ENCODE results near the gene FTH1.

DNA sequence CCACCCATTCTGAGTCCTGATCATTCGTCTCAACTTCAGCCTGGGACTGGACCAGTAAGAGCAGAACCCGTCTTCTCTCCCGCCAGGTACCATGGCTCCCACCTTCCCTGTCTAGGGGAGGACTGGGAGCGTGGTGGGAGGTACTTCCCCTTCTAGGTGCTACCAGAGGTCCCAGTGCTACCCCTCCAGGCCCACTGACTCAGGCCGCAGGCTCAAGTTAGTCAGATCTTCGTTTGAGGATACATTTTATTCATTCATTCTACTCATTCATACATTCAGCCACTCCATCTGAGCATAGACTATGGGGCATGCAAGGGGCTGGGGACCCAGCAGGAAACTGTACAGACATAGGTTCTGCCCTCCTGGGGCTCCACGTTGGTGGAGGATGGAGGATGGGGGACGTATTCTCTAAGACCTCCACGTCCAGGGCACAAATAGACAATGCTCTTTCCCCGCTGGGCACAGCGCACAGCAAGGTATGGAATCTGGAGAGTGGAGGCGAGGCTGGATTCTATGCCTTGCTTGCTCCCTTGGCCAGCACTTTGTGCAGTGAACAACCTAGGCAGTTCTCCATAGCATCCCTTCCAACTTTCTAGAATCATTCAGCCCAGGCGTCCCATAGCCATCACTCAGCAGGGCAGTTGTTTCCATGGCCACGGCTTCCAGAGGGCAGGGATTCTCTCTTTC, 49.0 kb downstream of the FTH1 start:
- TF ChIP-seq CEBPB (IDR thresholded peaks at IDR 0.05; ENCODE audit: low read depth, low read length) (no peak), EGR1 (IDR thresholded peaks at IDR 0.05; ENCODE audit: borderline replicate concordance, low read depth, low read length) (no peak), BACH1 (IDR thresholded peaks at IDR 0.05; ENCODE audit: low read length) (no peak), EZH2 (IDR thresholded peaks at IDR 0.05; ENCODE audit: low read depth, low read length, severe bottlenecking) (no peak), TAF1 (IDR thresholded peaks at IDR 0.05; ENCODE audit: low read depth, low read length) (no peak), SP1 (IDR thresholded peaks at IDR 0.05; ENCODE audit: low read depth, low read length) (no peak), JUND (IDR thresholded peaks at IDR 0.05; ENCODE audit: low read length) (no peak), FOSL1 (IDR thresholded peaks at IDR 0.05; ENCODE audit: insufficient read depth, low read depth, low read length) (no peak)
- TF ChIP-seq, protein P1, sequence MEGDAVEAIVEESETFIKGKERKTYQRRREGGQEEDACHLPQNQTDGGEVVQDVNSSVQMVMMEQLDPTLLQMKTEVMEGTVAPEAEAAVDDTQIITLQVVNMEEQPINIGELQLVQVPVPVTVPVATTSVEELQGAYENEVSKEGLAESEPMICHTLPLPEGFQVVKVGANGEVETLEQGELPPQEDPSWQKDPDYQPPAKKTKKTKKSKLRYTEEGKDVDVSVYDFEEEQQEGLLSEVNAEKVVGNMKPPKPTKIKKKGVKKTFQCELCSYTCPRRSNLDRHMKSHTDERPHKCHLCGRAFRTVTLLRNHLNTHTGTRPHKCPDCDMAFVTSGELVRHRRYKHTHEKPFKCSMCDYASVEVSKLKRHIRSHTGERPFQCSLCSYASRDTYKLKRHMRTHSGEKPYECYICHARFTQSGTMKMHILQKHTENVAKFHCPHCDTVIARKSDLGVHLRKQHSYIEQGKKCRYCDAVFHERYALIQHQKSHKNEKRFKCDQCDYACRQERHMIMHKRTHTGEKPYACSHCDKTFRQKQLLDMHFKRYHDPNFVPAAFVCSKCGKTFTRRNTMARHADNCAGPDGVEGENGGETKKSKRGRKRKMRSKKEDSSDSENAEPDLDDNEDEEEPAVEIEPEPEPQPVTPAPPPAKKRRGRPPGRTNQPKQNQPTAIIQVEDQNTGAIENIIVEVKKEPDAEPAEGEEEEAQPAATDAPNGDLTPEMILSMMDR (IDR thresholded peaks at IDR 0.05; ENCODE audit: control extremely low read depth in 1 of 3, insufficient read depth in 1 of 3, low read depth in 1 of 3, low read length in 3 of 3) = no peak
- TF ChIP-seq, protein P2, sequence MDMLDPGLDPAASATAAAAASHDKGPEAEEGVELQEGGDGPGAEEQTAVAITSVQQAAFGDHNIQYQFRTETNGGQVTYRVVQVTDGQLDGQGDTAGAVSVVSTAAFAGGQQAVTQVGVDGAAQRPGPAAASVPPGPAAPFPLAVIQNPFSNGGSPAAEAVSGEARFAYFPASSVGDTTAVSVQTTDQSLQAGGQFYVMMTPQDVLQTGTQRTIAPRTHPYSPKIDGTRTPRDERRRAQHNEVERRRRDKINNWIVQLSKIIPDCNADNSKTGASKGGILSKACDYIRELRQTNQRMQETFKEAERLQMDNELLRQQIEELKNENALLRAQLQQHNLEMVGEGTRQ (IDR thresholded peaks at IDR 0.05; ENCODE audit: low read length) = no peak

All from H1 (cell line).